ENCODE results near the gene ZBTB7A. TPM values are rescaled to one million over a fixed set of nuclear protein-coding genes. Genes with fewer than 3 reads are reported as not detected.
A peak's percentile ranks its signal among the peaks of the same experiment; 100 is the strongest.

ZBTB7A gene
- total and polyA plus RNA-seq, 2 of the 4 experiments (the other 2 are of a cell fraction) = 3.2 to 10.3 TPM

GRCh38 chr19:4064496-4065260, 2.0 kb downstream of the ZBTB7A start (continued):
- 0 out of 2 replicates have a peak, but pooled peaks have one; percentile 38 for TF ChIP-seq USF2 (IDR thresholded peaks at IDR 0.05; ENCODE audit: low read depth, low read length)

- H3K4ac ChIP-seq (ENCODE audit: low read depth, low read length) = peak overlapping the region; percentile 60
- H4K20me1 ChIP-seq (ENCODE audit: insufficient read depth, low read length) = peaks cover 56% of the 10 kb centered on the region
- no peak overlapping the region for H4K5ac ChIP-seq (ENCODE audit: low read depth, low read length)
- DNase-seq (peak; percentile 37), ATAC-seq (ENCODE audit: low read depth) (no peak)
- no peak overlapping the region for H2BK120ac ChIP-seq (ENCODE audit: low read depth, low read length)
- no peak overlapping the region for H2BK15ac ChIP-seq (ENCODE audit: low read depth, low read length)
- peak overlapping the region; percentile 98 for H3K27ac ChIP-seq (ENCODE audit: insufficient read depth, low read length)
- peak overlapping the region; percentile 43; the same call in 1 of the 2 replicates for H2AK5ac ChIP-seq (ENCODE audit: low read depth, low read length)
- BruUV-seq (replicated peaks) = no TSS peak
- H3K27me3 ChIP-seq (ENCODE audit: control insufficient read depth, insufficient read depth, low read length) = no peaks in the 10 kb centered on the region
- no peak overlapping the region for H2BK20ac ChIP-seq (ENCODE audit: low read depth, low read length)
- dilution Hi-C loops (cut with HindIII; ENCODE audit: low sequenced_read_pairs, unreplicated experiment) = no loop called here
- 5% methylated on average over 14 of the region's 24 CpGs; no CpG with 5 or more reads in 1 of the 2 experiments for WGBS, 2 experiments (ENCODE audit: extremely low coverage in 2 of 2, insufficient read length in 1 of 2)
- peaks cover 22% of the 10 kb centered on the region for H3K36me3 ChIP-seq (ENCODE audit: control insufficient read depth, insufficient read depth, low read length)
- H3K4me1 ChIP-seq (ENCODE audit: control insufficient read depth, insufficient read depth, low read length) = peaks cover 33% of the 10 kb centered on the region
- intact Hi-C loops (cut with micrococcal nuclease) = loop anchor here (2.0 kb wide), 1 partner anchor 141 kb away; no protein-coding TSS in a partner anchor
- H2AFZ ChIP-seq (replicated peaks; ENCODE audit: low read length, poor library complexity) = no peak overlapping the region
- H3K9me1 ChIP-seq (ENCODE audit: insufficient read depth, low read length) = no peaks in the 10 kb centered on the region
- H3K9ac ChIP-seq (ENCODE audit: low read depth, low read length) = peak overlapping the region; percentile 75
- peak overlapping the region; percentile 65; the same call in 1 of the 2 replicates for H3K56ac ChIP-seq (ENCODE audit: extremely low read depth, insufficient read depth, low read length)
- peak overlapping the region; percentile 32; the same call in 1 of the 2 replicates for H4K91ac ChIP-seq (ENCODE audit: insufficient read depth, low read depth, low read length)
- H3K4me2 ChIP-seq (ENCODE audit: low read depth, low read length) = peak overlapping the region; percentile 91
- peak overlapping the region; percentile 93 for H2BK5ac ChIP-seq (ENCODE audit: low read depth, low read length, poor library complexity, severe bottlenecking)
- H2AK9ac ChIP-seq (replicated peaks; ENCODE audit: low read depth, low read length, poor library complexity) = peak overlapping the region; percentile 99
- in situ Hi-C loops (cut with MboI; ENCODE audit: low sequenced_read_pairs) = no loop called here
- no peak overlapping the region; a peak in 1 of 4 replicates for H4K8ac ChIP-seq (ENCODE audit: low read depth in 2 of 2, low read length in 2 of 2)
- POLR2A ChIA-PET (ENCODE audit: unreplicated experiment) = no interaction called here
- peak overlapping the region; percentile 45; the same call in 1 of the 2 replicates for H3K14ac ChIP-seq (replicated peaks; ENCODE audit: low read depth, low read length)
- no peak overlapping the region; the same call in 1 of the 2 replicates for H3K18ac ChIP-seq (ENCODE audit: low read depth, low read length)
- peak overlapping the region; percentile 71; the same call in 1 of the 2 replicates for H3K23ac ChIP-seq (ENCODE audit: low read depth, low read length)
- H3K4me3 ChIP-seq (ENCODE audit: insufficient read depth, low read depth, low read length) = peak overlapping the region; percentile 83
- no peaks in the 10 kb centered on the region for H3K9me3 ChIP-seq (ENCODE audit: control insufficient read depth, insufficient read depth, low read length)
- CTCF ChIA-PET = no interaction called here
- peaks cover 3 to 26% of the 10 kb centered on the region in 2 experiments; a peak in 2 of 4 replicates for H3K79me1 ChIP-seq (ENCODE audit: low read depth in 1 of 2, low read length in 2 of 2)
- TF ChIP-seq NFE2L2 (IDR thresholded peaks at IDR 0.05; ENCODE audit: low read depth, low read length) (no peak), SMC3 (IDR thresholded peaks at IDR 0.05; ENCODE audit: low read depth, low read length) (no peak), RFX5 (IDR thresholded peaks at IDR 0.05; ENCODE audit: low read depth, low read length) (no peak), RCOR1 (IDR thresholded peaks at IDR 0.05; ENCODE audit: insufficient replicate concordance, low read length) (no peak), USF2 (IDR thresholded peaks at IDR 0.05; ENCODE audit: low read depth, low read length) (no peak), MXI1 (IDR thresholded peaks at IDR 0.05; ENCODE audit: borderline replicate concordance, low read depth, low read length) (no peak), MAZ (IDR thresholded peaks at IDR 0.05; ENCODE audit: borderline replicate concordance, low read depth, low read length) (no peak)
- TF ChIP-seq, protein P1, sequence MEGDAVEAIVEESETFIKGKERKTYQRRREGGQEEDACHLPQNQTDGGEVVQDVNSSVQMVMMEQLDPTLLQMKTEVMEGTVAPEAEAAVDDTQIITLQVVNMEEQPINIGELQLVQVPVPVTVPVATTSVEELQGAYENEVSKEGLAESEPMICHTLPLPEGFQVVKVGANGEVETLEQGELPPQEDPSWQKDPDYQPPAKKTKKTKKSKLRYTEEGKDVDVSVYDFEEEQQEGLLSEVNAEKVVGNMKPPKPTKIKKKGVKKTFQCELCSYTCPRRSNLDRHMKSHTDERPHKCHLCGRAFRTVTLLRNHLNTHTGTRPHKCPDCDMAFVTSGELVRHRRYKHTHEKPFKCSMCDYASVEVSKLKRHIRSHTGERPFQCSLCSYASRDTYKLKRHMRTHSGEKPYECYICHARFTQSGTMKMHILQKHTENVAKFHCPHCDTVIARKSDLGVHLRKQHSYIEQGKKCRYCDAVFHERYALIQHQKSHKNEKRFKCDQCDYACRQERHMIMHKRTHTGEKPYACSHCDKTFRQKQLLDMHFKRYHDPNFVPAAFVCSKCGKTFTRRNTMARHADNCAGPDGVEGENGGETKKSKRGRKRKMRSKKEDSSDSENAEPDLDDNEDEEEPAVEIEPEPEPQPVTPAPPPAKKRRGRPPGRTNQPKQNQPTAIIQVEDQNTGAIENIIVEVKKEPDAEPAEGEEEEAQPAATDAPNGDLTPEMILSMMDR (conservative IDR thresholded peaks at IDR 0.05; ENCODE audit: low read depth, low read length) = no peak
- TF ChIP-seq, protein P2, sequence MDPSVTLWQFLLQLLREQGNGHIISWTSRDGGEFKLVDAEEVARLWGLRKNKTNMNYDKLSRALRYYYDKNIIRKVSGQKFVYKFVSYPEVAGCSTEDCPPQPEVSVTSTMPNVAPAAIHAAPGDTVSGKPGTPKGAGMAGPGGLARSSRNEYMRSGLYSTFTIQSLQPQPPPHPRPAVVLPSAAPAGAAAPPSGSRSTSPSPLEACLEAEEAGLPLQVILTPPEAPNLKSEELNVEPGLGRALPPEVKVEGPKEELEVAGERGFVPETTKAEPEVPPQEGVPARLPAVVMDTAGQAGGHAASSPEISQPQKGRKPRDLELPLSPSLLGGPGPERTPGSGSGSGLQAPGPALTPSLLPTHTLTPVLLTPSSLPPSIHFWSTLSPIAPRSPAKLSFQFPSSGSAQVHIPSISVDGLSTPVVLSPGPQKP (IDR thresholded peaks at IDR 0.05; ENCODE audit: borderline replicate concordance, low read depth, low read length) = no peak
These were observed 2.6 kb downstream of the ZBTB7A start for GRCh38 chr19:4064149-4064495.
